PFSK-1 (cell line): Measurements from ENCODE around the gene CARD10.

Experiments used
- POLR2AphosphoS5 ChIP-seq: IDR thresholded peaks from 2 replicates; pipeline ENCODE4 v1.6.1; 2012; ENCODE audit warnings: low read depth, mild to moderate bottlenecking, control low read depth, low read length, moderate library complexity
- SIN3A ChIP-seq: IDR thresholded peaks from 2 replicates; pipeline ENCODE4 v1.6.1; 2012; ENCODE audit warnings: mild to moderate bottlenecking, low read length, moderate library complexity, borderline replicate concordance; ENCODE audit not compliant: insufficient read depth
- TAF1 ChIP-seq: IDR thresholded peaks from 2 replicates; pipeline ENCODE4 v1.6.1; 2012; ENCODE audit warnings: low read length, control low read depth, borderline replicate concordance; ENCODE audit not compliant: insufficient read depth

- TF ChIP-seq TAF1 (no peak), POLR2AphosphoS5 (no peak), SIN3A (no peak)
Observed at GRCh38 chr22:37563153-37564081, 44.2 kb upstream of the CARD10 start.
